ENCODE data around the gene STOM.

DNA sequence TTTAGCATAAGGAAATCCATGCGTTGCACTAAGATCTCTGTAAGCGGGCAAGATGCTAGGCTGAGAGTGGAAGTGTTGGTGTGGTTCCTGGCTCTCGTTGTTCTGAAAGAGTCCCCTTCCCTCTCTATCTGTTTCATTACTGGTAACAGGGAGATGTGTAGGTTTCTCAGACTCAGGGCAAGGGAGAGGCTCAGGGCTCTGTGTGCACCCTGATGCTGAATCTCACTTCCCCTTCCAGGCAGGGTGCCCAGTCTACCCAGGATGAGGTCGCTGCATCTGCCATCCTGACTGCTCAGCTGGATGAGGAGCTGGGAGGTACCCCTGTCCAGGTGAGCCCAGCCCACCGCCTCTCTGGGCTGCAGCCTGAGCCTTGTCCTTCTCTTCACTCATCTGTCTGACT lies 45.7 kb downstream of the STOM start:
- TF ChIP-seq CTCF (IDR thresholded peaks at IDR 0.05) = no peak
- TF ChIP-seq POLR2A (IDR thresholded peaks at IDR 0.05) = no peak
- no peak for TF ChIP-seq EP300 (IDR thresholded peaks at IDR 0.05; ENCODE audit: low read depth)
